ENCODE measurements around the gene DNAJB1.

DNA sequence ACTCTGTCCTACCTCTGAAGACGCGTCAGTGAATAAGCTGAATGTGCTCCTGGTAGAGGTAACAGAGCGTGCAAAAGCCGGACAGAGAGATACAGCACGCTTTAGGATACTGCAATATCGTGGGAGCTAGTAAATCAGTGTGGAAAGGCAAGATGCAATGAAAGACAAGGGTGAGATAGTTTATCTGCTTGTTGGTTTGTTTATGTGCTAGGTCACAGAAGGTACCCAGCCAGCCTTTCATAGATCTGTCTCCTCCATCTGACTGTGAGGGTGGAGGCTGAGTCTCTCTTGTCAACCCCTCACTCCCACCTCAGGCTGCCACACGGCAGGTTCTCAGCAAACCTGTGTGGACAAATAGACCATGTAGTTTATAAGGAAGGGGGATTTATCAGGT, 21.4 kb downstream of the DNAJB1 start:
- TF ChIP-seq, protein P1, sequence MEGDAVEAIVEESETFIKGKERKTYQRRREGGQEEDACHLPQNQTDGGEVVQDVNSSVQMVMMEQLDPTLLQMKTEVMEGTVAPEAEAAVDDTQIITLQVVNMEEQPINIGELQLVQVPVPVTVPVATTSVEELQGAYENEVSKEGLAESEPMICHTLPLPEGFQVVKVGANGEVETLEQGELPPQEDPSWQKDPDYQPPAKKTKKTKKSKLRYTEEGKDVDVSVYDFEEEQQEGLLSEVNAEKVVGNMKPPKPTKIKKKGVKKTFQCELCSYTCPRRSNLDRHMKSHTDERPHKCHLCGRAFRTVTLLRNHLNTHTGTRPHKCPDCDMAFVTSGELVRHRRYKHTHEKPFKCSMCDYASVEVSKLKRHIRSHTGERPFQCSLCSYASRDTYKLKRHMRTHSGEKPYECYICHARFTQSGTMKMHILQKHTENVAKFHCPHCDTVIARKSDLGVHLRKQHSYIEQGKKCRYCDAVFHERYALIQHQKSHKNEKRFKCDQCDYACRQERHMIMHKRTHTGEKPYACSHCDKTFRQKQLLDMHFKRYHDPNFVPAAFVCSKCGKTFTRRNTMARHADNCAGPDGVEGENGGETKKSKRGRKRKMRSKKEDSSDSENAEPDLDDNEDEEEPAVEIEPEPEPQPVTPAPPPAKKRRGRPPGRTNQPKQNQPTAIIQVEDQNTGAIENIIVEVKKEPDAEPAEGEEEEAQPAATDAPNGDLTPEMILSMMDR (IDR thresholded peaks at IDR 0.05), result no peak
- TF ChIP-seq POLR2A (IDR thresholded peaks at IDR 0.05), result no peak
